Endometrium (tissue), 2 donors: ENCODE results near the gene TLR3.

Source experiments
- FAIRE-seq: peaks from 2 replicates; lab custom pipeline; 2012; peaks lifted over from hg19 to GRCh38; lab: Jason Lieb, UNC
- donor health status: control.
- donor health status: control.

TLR3 gene

GRCh38 chr4:186105647-186106321, 36.8 kb downstream of the TLR3 start:
- no peak for FAIRE-seq

- FAIRE-seq: no peak
These were observed 39.0 kb downstream of the TLR3 start for GRCh38 chr4:186107947-186108346.

GRCh38 chr4:186108391-186108790, 39.4 kb downstream of the TLR3 start:
- FAIRE-seq: no peak

- no peak for FAIRE-seq
These were observed 40.3 kb downstream of the TLR3 start for GRCh38 chr4:186109245-186109644.

- FAIRE-seq: no peak
These were observed 47.7 kb downstream of the TLR3 start for GRCh38 chr4:186116697-186117096.

GRCh38 chr4:186118582-186118981, 49.6 kb downstream of the TLR3 start:
- no peak for FAIRE-seq

- FAIRE-seq: no peak
These were observed 52.1 kb downstream of the TLR3 start for GRCh38 chr4:186121057-186121456.

GRCh38 chr4:186128842-186129241, 59.9 kb downstream of the TLR3 start:
- FAIRE-seq: no peak

- no peak for FAIRE-seq
These were observed 63.0 kb downstream of the TLR3 start for GRCh38 chr4:186131935-186132334.

- no peak for FAIRE-seq
These were observed 63.8 kb downstream of the TLR3 start for GRCh38 chr4:186132577-186133242.

- no peak for FAIRE-seq
These were observed 65.3 kb downstream of the TLR3 start for GRCh38 chr4:186134257-186134656.

GRCh38 chr4:186134861-186135260, 65.9 kb downstream of the TLR3 start:
- no peak for FAIRE-seq

GRCh38 chr4:186137196-186137794, 68.3 kb downstream of the TLR3 start:
- FAIRE-seq: peak; percentile 92
